HG02840 (cell line): ENCODE measurements around the gene GPAT2.
"Not testable (repeated sequence)": the region's sequence is repeated elsewhere in the genome, so short reads cannot be mapped to it uniquely, and the experiment has no call there.

ENCODE experiments used
- ATAC-seq: cut with Tn5 transposase; IDR thresholded peaks from one replicate; pipeline ENCODE4 v1.9.1; 2021; ENCODE audit warnings: mild to moderate bottlenecking, moderate library complexity, moderate number of reproducible peaks; ENCODE audit not compliant: unreplicated experiment, low FRiP score

Gene GPAT2, protein sequence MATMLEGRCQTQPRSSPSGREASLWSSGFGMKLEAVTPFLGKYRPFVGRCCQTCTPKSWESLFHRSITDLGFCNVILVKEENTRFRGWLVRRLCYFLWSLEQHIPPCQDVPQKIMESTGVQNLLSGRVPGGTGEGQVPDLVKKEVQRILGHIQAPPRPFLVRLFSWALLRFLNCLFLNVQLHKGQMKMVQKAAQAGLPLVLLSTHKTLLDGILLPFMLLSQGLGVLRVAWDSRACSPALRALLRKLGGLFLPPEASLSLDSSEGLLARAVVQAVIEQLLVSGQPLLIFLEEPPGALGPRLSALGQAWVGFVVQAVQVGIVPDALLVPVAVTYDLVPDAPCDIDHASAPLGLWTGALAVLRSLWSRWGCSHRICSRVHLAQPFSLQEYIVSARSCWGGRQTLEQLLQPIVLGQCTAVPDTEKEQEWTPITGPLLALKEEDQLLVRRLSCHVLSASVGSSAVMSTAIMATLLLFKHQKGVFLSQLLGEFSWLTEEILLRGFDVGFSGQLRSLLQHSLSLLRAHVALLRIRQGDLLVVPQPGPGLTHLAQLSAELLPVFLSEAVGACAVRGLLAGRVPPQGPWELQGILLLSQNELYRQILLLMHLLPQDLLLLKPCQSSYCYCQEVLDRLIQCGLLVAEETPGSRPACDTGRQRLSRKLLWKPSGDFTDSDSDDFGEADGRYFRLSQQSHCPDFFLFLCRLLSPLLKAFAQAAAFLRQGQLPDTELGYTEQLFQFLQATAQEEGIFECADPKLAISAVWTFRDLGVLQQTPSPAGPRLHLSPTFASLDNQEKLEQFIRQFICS

DNA sequence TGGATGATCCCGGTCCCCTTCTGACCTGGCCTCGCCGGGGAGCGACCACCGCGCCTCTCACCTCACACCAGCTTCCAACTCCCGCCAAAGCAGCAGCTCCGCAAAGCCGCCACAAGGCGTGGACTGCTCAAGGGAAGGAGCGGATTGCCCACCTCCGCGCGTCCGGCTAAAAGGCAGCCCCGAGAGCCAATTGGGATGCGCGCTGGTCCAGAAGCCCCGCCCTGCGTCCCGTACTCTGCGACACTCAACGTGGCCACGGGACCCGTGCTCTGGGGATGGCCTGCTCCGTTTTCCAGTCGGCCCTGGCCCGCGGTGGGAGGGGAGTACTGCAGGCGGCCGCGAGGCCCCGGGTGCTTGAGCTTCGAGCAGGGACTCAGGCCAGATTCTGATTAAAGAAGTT lies at the start of gene GPAT2:
TSS of gene GPAT2 (minus strand) at position 125 of the 400 bp plus-strand sequence. CDS start 2,557 bp downstream, outside the sequence.
- not testable (repeated sequence) for ATAC-seq

DNA sequence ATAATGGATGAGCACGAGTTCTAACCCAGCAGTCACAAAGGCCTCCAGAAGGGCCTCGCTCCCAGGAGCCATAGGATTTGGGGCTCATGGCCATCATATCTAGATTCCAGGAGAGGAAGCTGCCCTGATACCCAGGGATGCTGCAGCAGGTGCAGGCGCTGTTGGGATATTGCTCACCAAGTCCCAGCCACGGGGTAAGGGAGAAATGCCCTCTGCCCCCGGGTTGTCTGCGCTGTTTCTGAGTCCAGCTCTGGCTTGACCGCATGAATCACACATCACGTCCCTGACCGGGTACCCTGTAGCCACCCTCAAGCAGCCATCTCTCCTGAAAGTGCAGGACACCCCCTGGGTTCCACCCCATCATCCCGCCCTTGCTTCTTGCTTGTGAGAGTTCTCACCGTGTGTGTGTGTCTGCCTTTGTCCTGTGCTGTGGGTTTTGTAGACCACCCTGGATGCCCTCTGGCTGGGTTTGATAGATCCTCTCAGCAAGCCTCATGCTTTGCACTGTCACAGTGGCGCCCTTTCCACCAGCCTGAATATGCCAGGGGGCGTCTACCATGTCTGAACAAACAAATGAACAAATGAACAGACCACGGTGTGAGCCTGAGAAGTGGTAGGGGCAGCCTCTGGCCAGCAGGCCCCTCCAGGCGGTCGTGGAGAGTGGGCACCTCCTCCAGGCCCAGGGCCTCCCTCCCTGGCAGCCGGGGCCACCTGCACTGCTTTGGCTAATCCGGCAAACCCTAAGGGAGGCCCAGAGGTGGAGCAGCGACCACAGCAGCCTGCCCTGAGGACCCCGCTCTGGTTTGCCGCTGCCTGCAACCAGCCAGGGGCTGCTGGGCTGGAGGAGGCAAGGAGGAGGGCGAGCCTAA lies 49.5 kb upstream of the GPAT2 start:
- no peak for ATAC-seq

DNA sequence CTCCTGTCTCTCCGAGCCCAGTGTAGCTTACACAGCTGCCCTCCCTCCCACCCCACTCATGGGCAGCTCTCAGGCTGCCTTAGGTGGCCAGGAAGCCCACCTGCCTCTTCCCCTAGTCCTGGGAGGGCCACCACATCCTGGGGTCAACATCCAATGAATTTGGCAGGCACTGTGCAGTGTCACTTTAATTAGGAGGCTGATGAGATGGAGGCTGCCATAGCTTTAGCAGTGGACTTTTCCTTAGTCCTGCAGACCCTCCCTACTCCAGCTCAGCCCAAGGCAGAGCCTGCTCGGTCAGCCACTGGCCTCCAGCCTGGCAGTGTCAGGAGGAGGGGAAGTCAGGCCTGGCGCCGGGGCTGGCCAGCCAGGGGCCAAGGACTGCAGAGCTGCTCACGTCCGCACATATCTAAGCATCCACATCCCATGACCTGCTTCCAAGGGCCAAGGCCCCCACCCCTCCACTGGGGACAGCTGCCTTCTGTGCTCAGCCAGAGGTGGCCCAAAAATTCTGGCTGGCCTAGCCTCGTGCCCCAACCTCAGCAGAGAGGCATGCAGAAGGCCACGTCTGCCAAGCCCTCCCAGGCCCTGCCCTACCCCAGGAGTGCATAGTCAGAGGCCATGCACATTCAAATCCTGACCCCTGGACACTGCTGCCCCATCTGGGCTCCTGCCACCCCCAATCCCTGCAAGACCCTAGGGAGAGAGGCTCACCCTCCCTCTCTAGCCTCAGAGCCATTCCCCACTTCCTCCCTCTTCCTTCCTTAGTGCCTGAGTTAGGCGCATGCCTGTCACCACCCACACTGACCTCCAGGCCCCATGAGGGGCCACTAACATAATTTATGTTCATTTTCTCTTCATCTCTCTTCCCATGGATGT lies 48.6 kb upstream of the GPAT2 start:
- no peak for ATAC-seq

DNA sequence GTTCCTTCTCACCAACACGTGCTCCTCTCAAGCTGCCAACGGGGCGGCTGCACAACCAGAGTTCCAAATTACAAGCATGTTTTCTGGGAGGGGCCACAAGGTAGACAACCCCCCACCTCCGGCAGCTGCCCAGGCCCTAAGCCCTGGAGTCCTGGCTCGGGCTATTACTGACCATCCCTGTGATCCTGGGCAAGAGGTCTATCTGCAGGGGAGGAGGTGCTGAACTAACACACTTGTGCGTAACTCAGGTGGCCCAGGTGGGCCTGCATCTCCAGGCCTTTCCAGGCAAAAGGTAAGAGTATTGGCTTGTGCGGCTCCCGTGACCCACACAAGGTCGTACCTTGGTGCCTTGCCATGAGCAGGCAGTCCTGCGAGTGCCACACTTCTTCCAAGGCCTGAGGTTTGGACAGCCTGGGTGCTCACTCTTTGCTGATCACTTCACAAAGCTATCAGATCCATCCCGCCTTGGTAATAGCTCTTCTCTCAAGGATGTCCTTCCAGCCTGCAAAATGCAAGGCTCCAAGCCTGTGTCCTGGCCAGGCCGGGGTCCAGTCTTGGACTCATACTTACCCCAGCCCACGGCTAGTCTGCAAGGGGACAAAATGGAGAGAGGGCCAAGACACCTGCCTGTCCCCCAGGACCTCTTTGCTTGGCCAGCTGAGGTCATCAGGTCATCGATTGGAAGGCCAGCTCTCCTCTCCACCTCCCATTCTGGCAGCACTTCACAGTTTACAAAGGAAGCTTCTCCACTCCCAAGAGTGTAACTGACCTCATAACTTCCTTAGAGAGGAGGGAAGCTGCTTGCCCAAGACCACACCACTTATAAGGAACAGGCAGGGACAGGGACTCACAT lies 47.7 kb upstream of the GPAT2 start:
- no peak for ATAC-seq

DNA sequence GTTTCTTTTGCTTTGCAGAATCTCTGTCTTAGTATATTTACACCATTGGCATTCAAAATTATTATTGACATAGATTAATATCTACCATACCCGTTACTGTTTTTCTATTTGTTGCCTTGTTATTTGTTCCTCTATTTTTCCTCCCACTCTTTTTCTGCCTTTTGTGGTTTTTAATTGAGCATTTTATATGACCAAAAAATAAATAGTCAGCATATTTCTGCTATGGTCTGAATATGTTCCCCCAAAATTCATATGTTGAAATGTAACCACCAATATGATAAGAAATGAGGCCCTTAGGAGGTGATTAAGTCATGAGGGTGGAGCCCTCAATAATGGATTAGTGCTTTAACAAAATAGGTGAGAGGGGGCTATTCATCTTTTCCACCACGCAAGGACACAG lies 46.3 kb upstream of the GPAT2 start:
- no peak for ATAC-seq

DNA sequence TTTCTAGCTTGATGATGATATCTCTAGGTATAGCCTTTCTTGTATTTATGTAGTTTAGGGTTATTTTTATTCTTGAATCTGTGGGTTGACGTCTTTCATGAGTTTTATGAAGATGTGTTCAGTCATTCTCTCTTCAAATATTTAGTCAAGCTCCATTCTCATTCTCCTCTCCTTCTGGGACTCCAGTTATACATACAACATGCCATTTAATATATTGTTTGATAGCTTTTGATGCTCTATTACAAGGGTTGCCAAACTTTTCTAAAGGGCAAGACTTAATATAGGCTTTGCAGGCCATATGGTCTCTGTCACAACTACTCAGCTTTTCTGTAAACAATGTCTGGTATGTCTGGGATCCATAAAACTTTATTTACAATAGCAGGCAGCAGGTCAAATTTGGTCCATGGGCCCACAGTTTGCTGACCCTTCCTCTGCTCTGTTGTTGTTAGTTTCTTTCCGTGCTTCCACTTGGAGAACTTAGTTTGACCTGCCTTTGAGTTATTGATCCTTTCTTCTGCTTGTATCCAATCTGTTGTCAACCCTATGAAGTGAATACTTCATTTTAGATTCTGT lies 40.6 kb upstream of the GPAT2 start:
- no peak for ATAC-seq

DNA sequence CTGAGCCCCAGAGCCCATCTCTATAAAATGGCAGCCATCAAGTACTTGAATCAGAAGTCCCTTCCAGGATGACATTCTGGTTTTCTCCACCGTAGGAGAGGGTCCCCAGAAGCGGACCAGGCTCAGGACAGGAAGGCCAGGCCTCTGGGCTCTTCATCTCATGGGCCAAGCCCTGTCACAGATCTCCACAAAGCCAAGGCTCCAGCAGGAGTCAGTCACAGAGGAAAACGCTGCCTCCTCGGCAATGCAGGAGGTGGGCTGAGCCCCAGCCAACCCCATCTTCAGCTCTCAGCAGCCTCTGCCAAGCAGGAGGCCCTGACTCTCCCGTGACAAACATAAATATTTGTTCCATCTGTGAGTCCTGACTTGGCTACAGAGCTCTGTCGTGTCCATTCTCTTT lies 39.4 kb upstream of the GPAT2 start:
- no peak for ATAC-seq

DNA sequence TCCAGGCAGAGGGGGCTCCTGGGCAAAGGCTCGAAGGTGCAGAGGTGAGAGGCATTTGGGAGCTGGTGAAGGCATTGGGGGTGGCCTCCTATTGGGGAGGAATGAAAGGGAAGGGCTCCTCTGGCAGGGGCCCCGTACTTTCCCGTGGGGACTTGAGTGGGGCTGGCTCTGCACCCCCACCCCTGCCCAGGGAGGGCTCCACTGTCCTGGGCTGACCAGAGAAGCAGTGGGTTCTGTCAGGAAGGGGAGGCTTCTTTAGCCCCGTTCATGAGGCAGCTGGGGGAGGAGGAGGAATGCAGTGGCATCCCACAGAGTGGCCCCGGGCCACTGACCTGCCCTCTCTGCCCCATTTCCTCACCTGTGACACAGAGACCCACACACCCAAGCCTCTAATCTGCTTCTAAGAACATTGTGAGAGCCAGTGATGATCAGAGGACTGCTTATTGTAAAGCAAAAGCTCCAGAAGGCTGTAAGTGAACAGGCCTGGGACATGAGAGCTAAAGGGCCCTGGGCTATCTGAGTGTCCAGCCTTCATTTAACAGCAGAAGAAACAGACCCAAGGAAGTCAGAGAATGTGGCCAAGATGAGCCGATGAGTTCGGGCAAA lies 38.6 kb upstream of the GPAT2 start:
- no peak for ATAC-seq

DNA sequence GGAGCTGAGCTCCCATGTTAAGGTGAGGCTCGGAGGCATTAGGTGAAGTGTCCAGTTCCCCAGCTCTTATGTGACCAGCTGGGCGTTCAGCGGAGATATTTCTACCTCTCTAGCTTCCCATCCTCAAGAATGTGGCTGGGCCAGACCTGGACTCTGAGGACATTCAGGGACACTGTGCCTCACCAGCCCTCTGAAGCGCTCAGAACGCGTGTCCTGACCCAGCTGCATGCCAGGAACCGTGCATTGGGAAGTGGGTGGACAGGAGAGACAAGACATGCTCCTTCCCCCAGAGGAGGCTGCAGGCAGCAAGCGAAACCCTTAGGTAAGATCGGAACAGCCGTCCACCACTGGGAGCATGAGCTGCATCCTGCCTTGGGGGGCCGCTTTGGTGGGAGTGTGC lies 38.0 kb upstream of the GPAT2 start:
- ATAC-seq = no peak

DNA sequence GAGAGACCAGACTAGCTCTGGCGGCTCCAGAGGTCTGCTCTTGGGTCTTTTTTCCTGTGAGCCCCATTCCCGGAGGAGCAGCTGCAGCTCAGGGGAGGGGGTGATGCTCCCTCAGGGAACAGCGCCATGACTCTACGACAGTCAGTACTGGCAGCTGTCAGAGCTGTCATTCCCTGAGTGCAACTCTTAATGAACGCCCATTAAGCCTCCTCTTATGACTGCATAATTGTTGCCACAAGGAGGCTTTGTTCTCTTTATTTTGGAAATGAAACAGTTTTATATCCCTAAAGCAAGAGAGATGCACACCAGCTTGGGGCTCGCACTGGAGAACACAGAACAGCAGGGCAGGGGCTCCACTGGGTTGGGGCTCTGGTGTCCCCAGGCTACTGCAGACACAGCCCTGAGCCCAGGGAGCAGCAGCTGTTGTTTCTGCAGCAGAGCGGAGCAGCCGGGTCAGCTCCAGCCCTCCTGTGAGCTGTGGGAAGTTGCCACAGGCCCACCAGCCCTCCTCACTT lies 37.3 kb upstream of the GPAT2 start:
- not testable (repeated sequence) for ATAC-seq

DNA sequence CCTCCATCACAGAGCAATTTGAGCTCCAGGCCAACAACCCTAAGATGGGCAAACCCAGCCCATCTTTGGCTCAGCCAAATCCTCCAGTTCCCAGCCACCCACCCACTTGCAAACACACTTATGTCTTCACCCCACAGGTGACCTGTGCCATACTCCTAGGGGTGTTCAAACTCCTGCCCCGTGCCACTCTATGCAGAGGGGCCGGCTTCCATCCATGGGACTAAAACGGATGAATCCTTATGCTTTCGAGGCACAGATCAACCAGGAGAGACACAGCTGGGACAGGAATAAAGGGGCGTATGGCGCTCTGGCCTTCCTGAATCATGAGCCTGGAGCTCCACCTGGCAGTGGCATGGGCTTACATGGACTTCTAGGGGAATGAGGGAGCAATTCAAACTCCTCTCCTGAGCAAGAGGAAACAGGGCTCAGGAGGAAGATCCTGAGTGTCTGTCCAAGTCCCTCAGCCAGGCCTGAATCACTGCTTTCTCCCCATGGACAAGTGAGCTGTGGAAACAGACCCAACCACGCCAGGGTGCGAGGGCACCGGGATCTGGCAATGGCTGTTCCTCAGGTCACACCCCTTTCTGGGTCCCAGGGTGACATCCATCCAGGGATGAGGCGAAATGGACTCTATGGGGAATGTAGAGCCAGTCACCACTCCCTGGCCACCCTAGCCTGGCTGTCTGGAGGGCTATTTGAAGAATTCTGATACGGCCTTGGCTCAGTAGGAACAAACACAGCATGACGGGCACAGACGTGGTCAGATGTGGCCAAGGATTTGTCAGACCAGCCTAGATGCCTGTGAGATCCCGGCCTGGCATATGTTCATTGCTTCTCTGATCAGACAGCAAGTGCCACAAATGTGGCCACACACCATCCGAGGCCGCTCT lies 36.6 kb upstream of the GPAT2 start:
- ATAC-seq = not testable (repeated sequence)

DNA sequence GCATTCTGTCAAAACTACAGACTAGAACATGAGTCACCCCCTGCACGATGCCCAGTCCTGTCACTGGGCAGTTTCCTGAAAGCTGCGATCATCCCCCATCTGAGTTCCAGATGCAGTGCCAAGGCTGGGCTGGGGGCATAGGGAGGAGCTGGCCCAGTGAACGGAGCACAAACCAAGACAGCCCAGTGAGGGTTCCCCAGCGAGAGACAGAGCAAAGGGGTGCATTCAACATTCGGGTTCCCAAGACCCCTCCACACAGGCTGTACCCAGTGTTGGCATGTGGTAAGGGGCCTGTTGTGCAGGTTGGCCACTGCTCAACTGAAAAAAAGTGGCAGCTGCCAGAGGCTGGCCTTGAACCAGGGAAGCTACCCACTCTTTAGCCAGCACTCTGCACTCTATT lies 35.6 kb upstream of the GPAT2 start:
- ATAC-seq = not testable (repeated sequence)

DNA sequence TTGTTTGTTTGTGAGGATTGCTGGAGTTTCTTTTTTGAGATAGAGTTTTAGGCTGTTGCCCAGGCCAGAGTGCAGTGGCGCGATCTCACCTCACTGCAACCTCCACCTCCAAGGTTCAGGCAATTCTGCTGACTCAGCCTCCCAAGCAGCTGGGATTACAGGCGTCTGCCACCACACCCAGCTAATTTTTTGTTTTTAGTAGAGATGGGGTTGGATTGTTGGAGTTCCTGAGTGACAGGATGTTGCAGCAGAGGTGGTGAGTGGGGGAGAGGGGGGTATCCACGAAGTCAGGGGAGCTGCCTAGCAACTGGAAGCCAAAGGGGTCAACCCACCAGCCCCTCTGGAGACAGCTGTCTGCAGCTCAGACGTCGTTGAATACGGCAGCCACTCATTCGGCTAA lies 35.2 kb upstream of the GPAT2 start:
- ATAC-seq = not testable (repeated sequence)

DNA sequence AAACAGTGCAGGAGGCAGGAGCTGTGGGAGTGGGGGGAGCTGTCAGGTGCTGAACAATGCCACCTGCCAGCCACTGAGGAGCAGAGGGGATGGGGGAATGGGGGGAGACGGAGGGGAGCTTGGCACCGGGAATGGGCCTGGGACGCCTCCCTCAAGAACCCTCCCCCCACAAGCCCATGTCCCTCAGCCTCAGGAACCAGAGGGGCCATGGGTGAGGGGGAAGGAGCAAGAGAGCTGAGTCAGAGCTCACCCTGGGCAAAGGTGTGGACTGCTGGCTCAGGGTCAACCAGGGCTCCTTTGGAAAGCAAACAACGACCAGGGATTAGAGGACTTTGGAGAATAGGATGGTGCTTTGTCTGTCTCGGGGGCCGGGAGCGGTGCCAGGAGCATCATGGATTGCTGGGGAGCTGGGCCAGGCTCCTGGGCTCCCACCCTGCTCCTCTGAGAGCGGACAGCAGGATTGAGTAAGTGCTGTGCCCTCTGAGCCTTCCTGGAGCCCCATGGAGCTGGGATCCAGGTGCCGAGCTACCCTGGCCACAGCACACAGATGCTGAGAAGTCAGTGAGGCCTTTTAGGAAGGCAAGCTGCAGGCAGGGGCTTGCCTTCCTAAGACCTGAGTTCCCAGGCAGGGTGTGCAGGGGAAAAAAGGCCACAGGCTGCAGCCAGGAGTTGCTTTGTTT lies 33.3 kb upstream of the GPAT2 start:
- ATAC-seq = not testable (repeated sequence)

DNA sequence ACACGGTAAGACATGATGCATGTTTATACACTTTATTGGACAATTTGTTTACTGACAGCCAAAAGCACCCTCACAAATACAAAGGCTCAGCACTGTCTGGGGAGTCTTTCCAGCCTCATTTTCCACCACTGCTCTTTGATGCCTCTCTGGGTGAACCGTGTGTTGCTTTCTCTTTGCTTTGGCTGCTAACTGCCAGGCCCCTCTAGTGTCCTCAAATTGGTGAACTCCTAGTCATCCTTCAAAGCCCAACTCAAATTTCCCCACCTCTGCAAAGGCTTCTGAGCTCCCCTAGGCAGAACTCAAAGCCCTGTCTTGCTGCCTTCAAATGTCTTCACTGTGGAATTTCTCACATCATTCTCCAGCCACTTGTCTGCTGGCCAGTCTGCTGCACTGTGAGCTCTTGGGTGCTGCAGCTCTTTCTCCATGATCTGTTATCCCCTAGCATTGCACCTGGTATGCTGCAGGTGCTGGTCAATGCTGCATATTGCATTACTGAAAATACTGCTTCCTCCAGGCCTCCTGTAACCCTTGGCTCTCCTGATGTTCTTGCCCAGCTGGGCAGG lies 32.5 kb upstream of the GPAT2 start:
- ATAC-seq = not testable (repeated sequence)

DNA sequence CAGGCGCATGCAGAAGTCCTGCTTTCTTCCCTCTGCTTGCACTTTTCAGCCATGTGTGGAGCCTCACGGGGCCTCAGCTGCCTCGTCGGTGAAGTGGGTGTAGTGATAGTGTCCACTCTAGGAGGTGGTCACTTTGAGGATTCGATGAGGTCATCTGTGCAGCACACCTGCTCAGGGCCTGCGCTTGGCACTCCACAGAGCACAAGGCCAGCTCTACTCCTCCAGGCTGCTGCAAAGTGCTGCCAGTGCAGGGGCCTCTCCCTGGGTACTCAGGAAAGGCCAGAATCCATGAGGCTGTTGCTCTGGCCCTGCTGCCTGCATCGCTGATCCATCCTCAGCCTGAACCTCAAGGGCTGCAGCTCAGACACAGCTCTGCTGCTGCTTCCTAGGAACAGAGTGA lies 31.8 kb upstream of the GPAT2 start:
- ATAC-seq = not testable (repeated sequence)
